HG02840 (cell line): Measurements from ENCODE around the gene CEMIP2.
"Not testable (repeated sequence)": the region's sequence is repeated elsewhere in the genome, so short reads cannot be mapped to it uniquely, and the experiment has no call there.

Source experiments
- ATAC-seq: cut with Tn5 transposase; IDR thresholded peaks from one replicate; pipeline ENCODE4 v1.9.1; 2021; ENCODE audit warnings: mild to moderate bottlenecking, moderate library complexity, moderate number of reproducible peaks; ENCODE audit not compliant: unreplicated experiment, low FRiP score

CEMIP2 gene

DNA sequence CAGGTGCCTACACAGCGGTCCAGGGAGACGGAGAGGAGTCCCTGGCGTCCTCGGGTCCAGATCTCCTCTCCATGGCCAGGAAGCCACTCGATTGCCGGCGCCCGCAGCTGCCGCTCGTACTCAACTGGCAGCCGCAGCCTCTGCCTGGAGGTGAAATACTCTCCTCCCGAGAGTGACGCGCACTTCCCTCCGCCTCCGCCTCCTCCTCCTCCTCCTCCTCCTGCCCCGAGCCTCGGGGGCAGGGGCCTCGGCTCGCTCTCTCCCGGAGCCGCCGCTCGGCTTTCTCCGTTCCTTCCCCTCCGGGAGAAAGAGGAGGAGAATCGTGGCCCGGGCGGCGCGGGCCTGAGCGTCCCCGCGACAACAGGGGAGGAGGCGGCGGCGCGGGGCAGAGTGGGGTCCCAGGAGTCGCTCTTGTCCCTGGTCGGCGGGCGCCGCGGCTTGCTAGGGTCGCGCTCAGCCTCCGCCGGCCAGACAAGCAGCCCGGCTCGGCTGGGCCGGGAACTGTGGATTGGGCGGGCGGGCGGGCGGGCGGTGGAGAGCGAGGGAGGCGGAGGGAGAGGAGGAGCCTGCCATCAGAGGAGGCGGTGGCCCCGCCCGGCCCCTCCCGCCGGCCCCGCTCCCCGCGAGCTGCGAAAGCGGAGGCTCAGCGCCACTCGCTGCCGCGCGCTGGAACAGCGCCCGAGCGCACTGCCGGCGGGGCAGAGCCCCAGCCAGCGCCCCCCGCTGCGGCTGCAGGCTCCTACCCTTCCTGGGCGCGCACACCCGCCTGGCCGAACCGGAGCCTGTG, at the start of gene CEMIP2:
CEMIP2 (minus strand) TSS at position 126 of the 787 bp plus-strand sequence. CDS start 18,140 bp downstream, outside the sequence.
- peak; percentile 63 for ATAC-seq

- no peak for ATAC-seq
Measured at GRCh38 chr9:71816916-71817451, 48.7 kb upstream of the CEMIP2 start.

- no peak for ATAC-seq
Measured at GRCh38 chr9:71814815-71815214, 46.5 kb upstream of the CEMIP2 start.

- no peak for ATAC-seq
Measured at GRCh38 chr9:71814226-71814625, 45.9 kb upstream of the CEMIP2 start.

GRCh38 chr9:71812385-71812784, 44.1 kb upstream of the CEMIP2 start:
- ATAC-seq: no peak

DNA sequence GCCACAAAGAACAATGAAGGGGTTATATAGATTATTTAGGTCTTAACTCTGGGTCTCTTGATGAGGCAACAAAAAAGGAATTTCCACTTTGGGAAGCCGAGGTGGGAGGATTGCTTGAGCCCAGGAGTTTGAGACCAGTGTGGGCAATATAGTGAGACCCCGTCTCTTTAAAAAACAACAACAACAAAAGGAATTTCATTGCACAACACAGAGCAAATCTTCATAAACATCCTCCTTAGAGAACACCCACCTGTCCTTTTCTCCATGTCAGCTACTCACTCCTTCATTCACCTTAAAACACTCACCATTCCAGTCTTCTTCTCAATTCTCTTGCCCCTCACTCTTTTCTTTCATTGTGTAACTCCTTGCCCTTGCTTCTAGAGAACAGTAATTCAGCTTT, 39.8 kb upstream of the CEMIP2 start:
- no peak for ATAC-seq

- peak; percentile 75 for ATAC-seq
Measured at GRCh38 chr9:71806901-71807307, 38.6 kb upstream of the CEMIP2 start.

- not testable (repeated sequence) for ATAC-seq
Measured at GRCh38 chr9:71805096-71805495, 36.8 kb upstream of the CEMIP2 start.

DNA sequence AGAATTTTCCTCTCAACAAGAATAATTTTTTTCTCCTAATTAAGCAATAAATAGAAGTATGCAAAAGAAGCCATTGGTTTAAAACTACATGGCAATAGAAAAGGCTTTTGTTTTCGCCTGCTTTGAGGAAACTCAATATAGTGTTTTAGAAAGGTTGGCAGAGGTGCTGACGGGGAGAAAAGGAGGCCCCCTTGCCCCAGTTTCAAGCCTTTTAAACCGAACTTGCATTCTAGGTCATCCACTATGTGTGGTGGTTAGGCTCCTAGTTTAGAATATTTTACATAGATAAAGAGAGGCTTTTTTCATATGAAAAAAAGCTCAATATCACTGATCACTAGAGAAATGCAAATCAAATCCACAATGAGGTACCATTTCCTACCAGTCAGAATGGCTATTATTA, 33.5 kb upstream of the CEMIP2 start:
- ATAC-seq: no peak

DNA sequence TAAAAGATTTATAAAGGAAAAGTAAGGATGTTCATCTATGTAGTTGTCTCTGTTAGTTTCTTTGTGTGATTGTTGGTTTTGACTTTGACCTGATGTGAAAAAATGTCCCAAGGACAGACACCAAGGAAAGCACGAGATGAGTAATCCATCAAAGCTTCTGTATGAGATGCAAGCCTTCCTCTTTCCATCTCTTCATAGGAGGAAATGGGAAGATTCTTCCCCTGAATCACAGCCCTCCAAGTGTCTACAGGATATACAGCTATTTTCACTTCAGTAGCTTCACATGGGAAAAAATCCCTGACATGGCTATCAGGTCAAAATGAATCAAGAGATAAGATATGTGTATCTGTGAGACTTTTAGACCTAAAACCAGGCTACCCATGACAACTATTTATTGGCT, 29.0 kb upstream of the CEMIP2 start:
- ATAC-seq: no peak

DNA sequence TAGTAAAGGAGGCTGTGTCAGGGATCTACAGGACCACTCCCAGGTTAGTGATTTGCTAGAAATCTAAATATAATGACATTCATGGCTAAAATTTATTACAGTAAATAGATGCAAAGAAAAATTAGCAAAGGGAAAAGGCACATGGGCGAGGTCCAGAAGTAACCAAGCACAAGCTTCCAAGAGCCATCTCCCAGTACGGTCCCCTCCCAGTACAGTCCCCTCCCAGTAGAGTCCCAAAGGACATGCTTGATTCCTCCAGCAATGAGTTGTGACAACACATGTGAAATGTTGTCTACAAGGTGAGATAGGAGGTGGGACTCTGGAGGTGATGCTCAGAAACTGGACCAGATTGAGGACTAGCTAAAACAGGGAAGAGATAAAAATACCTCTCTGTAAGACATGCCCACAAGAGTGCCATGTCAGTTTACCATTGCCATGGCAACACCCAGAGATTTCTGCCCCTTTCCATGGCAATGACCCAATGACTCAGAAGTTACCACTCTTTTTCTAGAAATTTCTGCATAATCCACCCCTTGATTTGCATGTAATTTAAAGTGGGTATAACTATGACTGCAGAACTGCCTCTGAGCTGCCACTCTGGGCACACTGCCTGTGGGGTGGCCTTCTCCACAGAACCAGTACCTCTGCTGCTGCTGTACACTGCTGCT, 27.9 kb upstream of the CEMIP2 start:
- ATAC-seq: no peak

DNA sequence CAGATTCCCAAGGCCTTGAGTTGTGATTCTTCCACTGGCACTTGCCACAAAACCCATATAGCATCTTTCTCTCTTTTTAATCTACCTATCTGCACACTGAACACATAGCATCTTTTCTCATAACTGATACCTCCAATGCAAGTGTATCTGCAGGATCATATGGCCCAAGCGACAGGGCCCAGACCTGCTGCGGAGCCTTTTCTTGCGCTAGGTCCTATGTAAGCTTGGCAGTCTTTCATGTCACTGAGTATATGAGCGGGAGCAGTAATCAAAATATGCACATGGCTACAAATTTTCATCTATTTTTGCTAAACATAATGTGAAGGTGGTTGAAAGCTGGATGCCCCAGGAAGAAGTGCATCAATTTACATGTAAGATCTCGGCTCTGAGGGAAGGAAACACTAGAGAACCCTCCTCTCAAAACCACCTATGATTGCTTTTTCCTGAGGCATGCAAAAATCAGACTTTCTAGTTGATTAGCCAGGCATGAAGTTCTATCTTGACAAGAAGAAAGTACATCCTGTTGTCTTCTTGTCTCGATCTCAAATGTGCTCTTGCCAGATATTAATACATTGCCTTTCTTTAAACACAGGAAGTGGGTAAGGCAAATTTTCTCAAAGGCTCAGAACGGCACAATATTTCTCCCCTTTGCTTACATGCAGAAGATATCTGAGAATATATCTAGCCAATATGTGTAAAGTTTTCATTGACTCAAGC, 26.9 kb upstream of the CEMIP2 start:
- ATAC-seq: peak; percentile 86

DNA sequence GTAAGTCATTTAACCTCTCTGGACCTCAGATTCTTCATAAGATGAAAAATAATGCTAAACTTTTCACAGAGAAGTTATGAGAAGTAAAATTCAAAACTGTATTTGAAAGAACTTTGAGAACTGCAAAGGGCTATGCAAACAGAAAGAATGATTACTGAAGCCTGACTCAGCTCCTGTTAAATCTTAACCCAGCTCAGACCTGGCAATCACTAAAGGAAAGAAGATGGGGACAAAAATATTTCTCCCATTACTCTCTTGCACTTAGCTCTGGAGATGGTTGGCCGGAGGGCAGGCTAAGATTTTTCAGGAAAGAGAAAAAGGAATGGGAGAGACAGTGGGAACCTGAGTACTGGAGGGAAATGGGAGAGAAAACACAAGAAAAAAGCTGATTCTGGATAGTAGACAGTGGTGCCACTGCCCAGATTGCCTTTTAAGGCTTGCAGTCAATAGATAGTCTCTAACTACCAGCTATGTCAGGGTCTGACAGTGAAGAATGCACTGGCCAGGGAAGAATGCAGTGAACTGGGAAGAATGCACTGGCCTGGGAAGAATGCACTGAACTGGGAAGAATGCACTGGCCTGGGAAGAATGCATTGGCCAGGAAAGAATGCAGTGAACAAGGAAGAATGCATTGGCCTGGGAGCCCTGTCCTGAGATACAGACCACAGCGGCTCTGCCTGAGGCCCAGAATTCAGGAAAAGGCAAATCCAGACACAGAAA, 25.2 kb upstream of the CEMIP2 start:
- ATAC-seq: no peak

DNA sequence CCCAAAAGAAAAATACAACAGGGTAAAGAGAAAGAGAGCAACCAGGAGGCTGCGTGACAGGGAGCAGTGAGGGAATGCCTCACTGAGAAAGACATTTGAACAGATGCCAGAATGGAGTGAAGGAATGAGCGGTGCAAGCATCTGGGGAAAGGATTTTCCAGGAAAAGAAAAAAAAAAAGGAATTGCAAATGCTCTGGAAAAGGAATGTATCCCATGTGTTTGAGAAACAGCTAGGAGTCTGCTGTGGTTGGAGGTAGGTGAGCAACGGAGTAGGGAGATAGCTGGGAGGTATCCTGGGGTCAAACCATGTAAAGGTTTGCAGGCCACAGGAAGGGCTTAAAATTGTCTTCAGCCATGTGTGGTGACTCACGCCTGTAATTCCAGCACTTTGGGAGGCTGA, 23.6 kb upstream of the CEMIP2 start:
- no peak for ATAC-seq

DNA sequence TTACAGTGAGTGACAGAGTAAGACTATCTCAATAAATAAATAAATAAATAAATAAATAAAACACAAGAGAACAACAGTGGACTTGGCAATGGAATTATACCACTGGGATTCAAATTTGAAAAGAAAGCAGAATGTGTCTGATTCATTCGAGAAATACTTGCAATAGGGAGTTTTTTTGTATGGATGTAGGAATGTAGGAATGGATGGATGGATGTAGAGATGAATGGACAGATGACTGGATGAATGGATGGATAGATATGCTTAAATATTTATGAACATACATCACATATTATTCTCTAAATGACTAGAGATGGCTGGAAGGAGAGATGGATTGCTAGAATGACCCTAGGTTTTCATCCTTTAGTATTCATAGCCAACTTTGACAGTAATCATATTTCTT, 22.0 kb upstream of the CEMIP2 start:
- ATAC-seq: no peak

DNA sequence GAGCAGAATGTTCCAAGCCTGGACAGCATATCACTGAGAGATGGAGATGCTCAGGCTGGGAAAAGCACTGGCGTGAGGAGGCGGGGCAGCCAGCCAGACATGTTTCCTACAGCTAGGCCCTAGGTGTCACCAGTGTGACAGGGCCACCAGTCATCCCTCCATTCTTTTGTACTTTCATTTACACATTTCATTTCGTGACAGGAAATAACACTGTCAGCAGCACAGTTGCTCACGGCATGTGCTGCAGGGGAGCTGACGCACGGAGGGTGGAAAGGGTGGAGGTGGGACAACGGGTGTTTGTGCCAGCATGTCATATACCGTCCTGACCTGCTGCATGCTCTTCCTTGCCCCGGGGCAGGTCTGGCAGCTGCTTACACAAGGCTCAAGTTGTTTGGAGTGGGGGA, 14.8 kb upstream of the CEMIP2 start:
- ATAC-seq: peak; percentile 91

DNA sequence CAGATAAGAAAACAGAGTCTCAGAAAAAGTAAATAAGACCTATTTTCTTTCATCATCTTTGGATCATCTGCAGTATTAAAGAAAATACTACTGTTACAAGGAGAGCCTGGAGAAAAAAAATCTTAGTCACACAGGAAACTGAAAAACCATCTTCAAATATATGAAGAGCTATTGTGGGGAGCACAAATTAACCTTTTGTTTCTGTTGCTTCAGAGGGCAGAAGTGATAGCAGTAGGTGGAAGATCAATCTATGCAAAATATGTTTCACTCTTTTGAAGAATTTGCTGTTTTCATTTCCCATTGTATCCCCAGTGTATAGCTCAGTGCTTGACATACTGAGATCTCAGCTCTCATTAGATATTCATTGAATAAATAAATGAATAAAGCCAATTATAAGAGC, 13.1 kb upstream of the CEMIP2 start:
- peak; percentile 48 for ATAC-seq

- ATAC-seq: no peak
Measured at GRCh38 chr9:71780953-71781352, 12.6 kb upstream of the CEMIP2 start.

DNA sequence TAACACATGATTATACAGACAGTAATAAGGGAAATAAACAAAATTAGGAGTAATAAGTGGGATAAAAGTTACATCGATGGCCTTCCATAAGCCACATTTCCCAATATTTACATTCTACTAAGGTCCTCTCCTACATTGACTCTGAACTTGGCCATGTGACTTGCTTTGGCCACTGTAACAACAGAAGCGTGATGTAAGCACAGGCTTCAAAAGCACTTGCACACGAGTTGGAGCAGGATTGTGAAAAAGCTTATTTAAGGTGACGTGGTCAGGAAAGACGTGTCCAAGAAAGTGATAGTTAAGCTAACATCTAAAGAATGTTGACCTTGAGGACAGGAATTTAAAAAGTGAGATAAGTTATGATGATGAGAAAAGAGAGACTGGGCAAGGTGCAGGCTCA, 9.8 kb upstream of the CEMIP2 start:
- ATAC-seq: no peak

- no peak for ATAC-seq
Measured at GRCh38 chr9:71774920-71775319, 6.6 kb upstream of the CEMIP2 start.
